HG03108 (cell line): ENCODE measurements around the gene UBE2O.

Source experiments
- ATAC-seq: cut with Tn5 transposase; IDR thresholded peaks from one replicate; pipeline ENCODE4 v1.9.1; 2021; ENCODE audit warnings: moderate library complexity; ENCODE audit not compliant: unreplicated experiment

The UBE2O gene

GRCh38 chr17:76442341-76443338, 10.3 kb downstream of the UBE2O start:
- ATAC-seq, result no peak

DNA sequence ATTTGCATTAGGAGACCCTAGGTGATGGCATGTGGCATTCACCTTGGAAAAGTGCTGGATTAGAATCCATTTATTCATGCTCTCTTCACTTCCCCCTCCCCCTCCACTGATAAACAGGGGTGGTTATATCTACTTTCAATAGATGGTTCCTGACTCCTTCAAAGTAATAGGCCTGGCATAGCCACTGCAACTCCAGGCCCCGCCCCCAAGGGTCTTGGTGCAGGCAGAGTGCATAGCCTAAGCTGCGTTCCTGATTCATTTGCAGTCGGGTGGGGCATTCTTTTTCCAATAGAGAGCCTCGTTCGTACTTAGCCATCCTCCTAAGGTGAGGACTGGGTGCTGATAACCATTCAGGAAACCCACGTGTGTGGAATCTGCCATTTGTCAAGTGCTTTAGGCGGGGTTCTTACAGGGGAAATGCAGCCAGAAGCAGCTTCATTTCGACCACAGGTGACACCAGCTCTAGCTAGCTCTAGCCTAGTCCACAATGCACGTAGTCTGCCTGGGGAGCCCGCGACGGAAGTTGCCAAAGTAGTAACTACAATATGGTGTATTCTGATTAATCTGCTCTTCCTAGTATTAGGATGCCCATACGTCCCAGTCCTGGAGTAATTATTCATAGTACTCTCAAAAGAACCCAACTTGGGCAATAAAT, 11.1 kb downstream of the UBE2O start:
- ATAC-seq, result no peak

DNA sequence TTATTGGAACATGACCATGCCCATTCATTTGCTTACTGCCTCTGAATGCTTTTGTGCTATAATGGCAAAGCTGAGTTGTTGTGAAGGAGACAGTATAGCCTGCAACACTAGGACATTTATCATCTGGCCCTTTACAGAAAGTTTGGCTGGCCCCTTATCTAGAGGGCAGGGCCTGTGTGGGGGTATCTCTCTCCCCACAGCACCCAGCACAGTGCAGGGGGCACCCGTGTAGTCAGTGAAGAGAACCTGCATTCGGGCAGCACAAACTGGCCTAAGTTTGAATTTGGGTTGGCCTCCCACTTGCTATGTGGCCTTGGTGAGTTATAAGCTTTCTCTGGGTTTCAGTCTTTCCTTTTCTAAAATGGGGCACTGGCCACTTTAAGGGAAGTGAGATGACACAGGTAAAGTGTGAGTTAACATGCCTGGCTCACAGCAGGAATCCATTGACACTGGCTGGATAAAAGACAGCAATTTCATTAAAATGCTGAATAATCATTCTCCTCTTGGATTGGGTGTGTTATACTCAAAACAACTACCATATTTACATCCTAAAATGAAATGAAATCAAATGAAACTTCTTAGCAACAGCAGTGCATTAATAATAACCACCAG, 12.1 kb downstream of the UBE2O start:
- no peak for ATAC-seq

DNA sequence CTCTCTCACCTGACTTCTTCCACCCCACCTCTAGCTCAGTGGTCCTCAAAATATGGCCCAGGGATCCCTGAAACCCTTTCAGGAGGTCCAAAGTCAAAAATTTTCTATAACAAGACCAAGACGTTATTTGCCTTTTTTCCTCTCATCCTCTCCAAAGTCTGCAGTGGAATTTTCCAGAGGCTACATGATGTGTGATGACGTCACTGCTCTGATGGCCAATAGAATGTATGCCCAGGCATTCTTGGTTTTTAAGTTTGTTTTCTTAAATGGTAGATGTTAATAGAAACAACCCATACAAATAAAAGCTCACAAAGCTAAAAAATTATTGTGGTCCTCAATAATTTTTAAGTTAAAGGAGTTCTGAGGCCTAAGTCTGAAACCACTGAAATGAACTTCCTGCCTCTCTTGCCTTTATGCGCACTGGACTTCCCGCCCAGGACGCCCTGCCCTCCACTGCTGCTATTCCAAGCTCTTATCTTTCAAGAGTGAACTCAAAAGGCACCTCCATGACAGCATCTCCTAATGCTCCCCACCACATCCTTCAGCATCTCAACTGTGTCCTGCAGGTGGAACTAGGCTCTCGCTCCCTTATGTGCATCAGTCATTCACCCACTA, 13.5 kb downstream of the UBE2O start:
- no peak for ATAC-seq

- no peak for ATAC-seq
These were observed 14.0 kb downstream of the UBE2O start for GRCh38 chr17:76438906-76439305.

GRCh38 chr17:76437467-76438402, 15.2 kb downstream of the UBE2O start:
- ATAC-seq, result no peak

DNA sequence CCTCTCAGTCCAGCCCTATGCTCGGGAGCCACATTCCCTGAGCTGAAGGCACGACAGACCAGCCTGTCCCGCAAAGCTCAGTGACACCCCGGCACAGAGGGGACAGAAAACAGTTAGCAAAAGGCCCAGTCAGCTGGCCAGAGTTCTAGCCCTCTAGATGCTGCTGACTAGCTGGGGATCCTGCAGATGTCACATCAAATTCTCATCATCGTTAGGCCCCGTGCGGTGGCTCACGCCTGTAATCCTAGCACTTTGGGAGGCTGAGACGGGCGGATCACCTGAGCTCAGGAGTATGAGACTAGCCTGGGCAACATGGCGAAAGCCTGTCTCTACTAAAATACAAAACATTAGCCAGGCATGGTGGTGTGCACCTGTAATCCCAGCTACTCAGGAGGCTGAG, 17.2 kb downstream of the UBE2O start:
- ATAC-seq, result no peak

GRCh38 chr17:76434870-76435269, 18.1 kb downstream of the UBE2O start:
- ATAC-seq, result no peak

- no peak for ATAC-seq
These were observed 19.3 kb downstream of the UBE2O start for GRCh38 chr17:76433693-76434092.

DNA sequence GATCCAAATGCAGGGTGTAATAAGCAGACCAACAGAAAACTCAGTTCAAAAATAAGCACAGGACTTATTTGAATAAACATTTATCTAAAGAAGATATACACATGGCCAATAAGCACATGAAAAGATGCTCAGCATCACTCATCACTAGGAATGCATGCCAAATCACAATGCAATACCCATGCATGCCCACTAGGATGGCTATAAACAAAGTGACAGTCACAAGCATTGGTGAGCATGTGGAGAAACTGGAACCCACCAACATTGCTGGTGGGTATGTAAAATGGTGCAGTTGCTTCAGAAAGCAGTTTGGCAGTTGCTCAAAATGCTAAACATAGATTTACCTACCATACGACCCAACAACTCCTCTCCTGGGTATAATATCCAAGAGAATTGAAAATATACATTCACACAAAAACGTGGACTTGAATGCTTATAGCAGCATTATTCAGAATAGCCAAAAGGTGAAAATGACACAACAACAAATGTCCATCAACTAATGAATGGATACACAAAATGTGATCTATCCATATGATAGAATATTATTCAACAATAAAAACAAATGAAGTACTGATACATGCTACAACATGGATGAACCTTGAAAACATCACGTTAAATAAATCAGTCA, 20.1 kb downstream of the UBE2O start:
- ATAC-seq, result no peak

- ATAC-seq, result no peak
These were observed 20.9 kb downstream of the UBE2O start for GRCh38 chr17:76432004-76432403.

DNA sequence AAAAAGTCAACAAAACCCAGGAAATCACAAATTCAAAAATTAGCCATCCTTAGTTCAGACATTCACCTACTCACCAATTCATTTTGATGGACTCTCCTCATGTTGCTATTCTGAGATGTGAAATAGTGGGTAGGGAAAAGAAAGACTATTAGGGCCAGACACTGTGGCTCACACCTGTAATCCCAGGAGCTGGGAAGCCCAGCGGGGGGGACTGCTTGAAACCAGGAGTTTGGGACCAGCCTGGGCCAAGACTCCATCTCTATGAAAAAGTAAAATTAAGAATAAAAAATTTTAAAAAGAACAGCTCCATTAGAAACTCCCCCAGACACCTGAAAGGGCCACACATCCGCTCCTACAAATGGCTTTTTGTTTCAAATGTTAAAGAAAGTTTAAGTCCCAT, 21.4 kb downstream of the UBE2O start:
- ATAC-seq, result no peak

- ATAC-seq, result no peak
These were observed 24.4 kb downstream of the UBE2O start for GRCh38 chr17:76428511-76428910.

DNA sequence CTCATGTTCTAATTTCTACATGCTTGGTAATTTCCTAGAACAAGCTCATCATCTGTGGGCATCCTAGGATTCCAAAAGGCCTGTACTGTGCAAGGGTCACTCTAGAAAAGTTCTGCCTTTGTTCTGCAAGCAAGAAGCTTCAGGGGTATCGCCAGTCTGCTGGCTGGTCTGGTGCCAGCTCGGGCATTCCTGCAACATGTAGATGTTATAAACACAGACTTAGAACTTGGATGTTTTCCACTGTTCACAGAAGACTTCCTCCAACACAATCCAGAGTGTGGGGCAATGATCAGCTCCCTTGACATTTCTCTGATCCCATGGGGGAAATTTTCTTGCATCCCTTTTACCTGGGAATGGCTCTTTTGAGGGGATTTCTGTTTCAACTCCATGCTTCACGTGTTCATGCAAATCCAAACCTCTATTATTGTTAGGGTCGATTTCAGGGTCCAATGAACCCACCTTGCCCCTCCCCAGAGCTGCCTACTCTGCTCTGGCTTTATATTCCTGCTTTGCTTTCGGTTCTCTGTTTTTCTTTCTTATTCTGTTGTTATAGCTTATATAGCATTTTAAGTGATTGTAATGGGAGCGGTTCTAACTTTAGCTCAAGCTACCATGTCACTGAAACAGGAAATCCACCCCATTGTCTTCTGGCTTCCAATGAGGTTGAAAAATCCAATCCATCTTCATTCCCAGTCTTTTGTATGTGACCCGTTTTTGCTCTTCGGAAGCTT, 25.3 kb downstream of the UBE2O start:
- no peak for ATAC-seq

GRCh38 chr17:76426853-76427252, 26.1 kb downstream of the UBE2O start:
- no peak for ATAC-seq

DNA sequence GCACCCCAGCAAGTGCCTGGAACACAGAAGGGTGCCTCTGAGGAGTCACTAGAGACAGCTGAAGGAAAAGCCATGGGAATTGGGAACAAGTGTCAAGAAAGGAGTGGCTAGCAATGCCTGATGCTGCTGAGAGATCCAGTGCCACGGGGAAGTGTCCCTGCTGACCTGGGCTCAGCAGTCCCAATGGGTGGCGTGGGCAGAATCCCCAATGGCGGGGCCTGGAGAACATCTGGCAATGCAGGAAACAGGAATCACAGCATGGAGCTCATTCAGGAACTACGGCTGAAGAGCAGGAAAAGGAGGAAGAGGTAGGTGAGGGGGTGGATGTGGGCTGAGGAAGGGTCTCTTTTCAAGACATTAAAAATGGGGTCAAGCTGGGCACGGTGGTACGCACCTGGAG, 30.1 kb downstream of the UBE2O start:
- ATAC-seq, result no peak

DNA sequence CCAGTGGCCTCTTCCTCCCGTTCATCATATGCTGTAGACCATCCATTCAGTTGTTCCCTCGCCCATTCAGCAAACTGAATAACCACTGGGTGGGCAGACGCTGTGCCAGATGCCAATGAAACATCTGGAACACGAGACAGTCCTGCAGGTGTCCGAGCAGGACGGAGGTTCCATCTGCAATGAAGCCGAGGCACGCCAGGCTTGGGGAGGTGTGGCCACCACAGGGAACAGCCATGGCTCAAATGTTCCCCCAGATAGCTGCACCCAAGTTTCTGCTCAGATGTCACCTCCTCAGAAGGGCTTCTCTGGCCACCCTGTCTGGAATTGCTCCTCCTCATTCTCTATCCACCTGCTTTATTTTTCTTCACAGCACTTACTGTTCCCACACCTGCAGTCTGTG, 30.5 kb downstream of the UBE2O start:
- ATAC-seq, result no peak

GRCh38 chr17:76421044-76421407, 31.9 kb downstream of the UBE2O start:
- no peak for ATAC-seq

DNA sequence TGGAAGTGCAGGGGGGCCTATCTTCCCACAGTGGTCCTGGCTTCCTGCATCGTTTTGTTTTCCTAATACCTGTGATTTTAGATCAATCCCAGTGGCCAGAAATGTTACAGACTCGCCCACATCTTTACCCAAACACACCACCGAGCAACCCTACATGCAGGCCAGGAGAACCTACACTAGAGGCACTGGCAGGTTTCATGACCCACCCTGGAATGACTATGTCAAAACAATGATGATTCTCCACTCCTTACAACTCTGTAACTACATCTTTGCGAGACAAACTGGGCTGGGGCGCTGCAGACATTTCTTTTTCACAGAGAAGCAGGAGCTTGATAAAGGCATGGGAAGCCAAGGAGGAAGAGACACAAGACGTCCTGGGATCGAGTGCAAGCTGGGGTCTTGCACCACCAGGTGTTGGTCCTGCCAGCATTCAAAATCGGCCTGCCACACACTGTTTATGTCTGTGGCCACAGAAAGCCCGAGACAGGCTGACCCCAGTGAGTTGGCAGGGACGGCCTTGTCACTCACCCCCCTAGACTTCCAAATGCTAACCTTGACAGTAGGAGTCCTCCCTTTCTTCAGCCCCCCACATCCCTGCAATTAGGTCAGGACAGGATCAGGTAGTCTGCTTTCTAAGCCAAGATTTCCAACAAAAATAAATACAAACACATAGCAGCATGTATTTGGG, 32.5 kb downstream of the UBE2O start:
- no peak for ATAC-seq
